ENCODE data around the gene OR7D2.

DNA sequence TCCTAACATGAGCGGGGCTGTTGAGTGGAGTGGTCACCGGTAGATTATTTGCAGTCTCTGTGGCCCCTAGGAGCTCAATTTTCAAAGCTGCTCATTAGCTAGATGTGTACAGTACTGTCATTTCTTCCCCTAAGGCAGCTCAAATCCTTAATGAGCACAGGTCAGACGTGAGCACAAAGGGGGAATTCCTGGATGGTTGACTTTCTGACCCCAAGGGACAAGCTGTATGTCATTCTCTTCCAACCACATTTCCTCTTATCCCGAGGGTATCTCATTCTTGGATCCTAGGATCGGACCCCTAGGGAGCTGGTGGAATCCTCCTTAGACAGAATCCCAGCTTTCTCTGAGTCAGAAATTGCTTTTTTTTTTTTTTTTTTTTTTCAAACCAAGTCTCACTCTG is 46.4 kb upstream of the OR7D2 start:
- no peak for TF ChIP-seq EP300 (IDR thresholded peaks at IDR 0.05)
- no peak for TF ChIP-seq SREBF2 (IDR thresholded peaks at IDR 0.05)
- TF ChIP-seq POLR2A (IDR thresholded peaks at IDR 0.05; ENCODE audit: low read length): no peak
- TF ChIP-seq HOXA7 (CRISPR knock-in tag; IDR thresholded peaks at IDR 0.05): no peak
- TF ChIP-seq JUN (IDR thresholded peaks at IDR 0.05): no peak
- no peak for TF ChIP-seq RFX5 (IDR thresholded peaks at IDR 0.05)
- TF ChIP-seq, protein P1, sequence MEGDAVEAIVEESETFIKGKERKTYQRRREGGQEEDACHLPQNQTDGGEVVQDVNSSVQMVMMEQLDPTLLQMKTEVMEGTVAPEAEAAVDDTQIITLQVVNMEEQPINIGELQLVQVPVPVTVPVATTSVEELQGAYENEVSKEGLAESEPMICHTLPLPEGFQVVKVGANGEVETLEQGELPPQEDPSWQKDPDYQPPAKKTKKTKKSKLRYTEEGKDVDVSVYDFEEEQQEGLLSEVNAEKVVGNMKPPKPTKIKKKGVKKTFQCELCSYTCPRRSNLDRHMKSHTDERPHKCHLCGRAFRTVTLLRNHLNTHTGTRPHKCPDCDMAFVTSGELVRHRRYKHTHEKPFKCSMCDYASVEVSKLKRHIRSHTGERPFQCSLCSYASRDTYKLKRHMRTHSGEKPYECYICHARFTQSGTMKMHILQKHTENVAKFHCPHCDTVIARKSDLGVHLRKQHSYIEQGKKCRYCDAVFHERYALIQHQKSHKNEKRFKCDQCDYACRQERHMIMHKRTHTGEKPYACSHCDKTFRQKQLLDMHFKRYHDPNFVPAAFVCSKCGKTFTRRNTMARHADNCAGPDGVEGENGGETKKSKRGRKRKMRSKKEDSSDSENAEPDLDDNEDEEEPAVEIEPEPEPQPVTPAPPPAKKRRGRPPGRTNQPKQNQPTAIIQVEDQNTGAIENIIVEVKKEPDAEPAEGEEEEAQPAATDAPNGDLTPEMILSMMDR (IDR thresholded peaks at IDR 0.05): no peak
- TF ChIP-seq FOSL2 (IDR thresholded peaks at IDR 0.05): no peak
- no peak for TF ChIP-seq FOSL2 (CRISPR knock-in tag; IDR thresholded peaks at IDR 0.05)

All from A549 (cell line).